ENCODE results near the gene HGFAC.
A peak's percentile ranks its signal among the peaks of the same experiment; 100 is the strongest.

Gene HGFAC

GRCh38 chr4:3476936-3477749 is 35.4 kb downstream of the HGFAC start:
- no peak for DNase-seq

GRCh38 chr4:3477750-3478430 is 36.1 kb downstream of the HGFAC start:
- no peak for DNase-seq

- DNase-seq: no peak
These were observed 36.9 kb downstream of the HGFAC start for GRCh38 chr4:3478446-3479357.

- DNase-seq: no peak
These were observed 37.8 kb downstream of the HGFAC start for GRCh38 chr4:3479358-3480101.

- peak; percentile 45 for DNase-seq
These were observed 38.9 kb downstream of the HGFAC start for GRCh38 chr4:3480528-3481112.

- DNase-seq: no peak
These were observed 39.4 kb downstream of the HGFAC start for GRCh38 chr4:3481113-3481531.

- no peak for DNase-seq
These were observed 40.1 kb downstream of the HGFAC start for GRCh38 chr4:3481783-3482393.

- no peak for DNase-seq
These were observed 40.9 kb downstream of the HGFAC start for GRCh38 chr4:3482707-3483106.

- DNase-seq: no peak
These were observed 41.7 kb downstream of the HGFAC start for GRCh38 chr4:3483471-3483921.

GRCh38 chr4:3484057-3484973 is 42.5 kb downstream of the HGFAC start:
- DNase-seq: peak; percentile 94

GRCh38 chr4:3485011-3485791 is 43.4 kb downstream of the HGFAC start:
- DNase-seq: no peak

- DNase-seq: no peak
These were observed 44.2 kb downstream of the HGFAC start for GRCh38 chr4:3485886-3486540.

- no peak for DNase-seq
These were observed 45.1 kb downstream of the HGFAC start for GRCh38 chr4:3486541-3487540.

- no peak for DNase-seq
These were observed 46.1 kb downstream of the HGFAC start for GRCh38 chr4:3487861-3488260.

GRCh38 chr4:3488820-3489219 is 47.1 kb downstream of the HGFAC start:
- no peak for DNase-seq

GRCh38 chr4:3489451-3489962 is 47.7 kb downstream of the HGFAC start:
- DNase-seq: no peak

GRCh38 chr4:3491681-3492405 is 50.1 kb downstream of the HGFAC start:
- no peak for DNase-seq
